K562 (cell line): ENCODE data around the gene ZNF506. TPM values are rescaled to one million over a fixed set of nuclear protein-coding genes. Genes with fewer than 3 reads are reported as not detected.

Source experiments
- ATAC-seq: fragments of 200-7000 bp; cut with Tn5 transposase; 3 replicates; pipeline ENCODE4 v1.9.1; 2020; ENCODE audit warnings: moderate library complexity
- BruUV-seq: library from RNA; stranded (reverse); fragments of 400-500 nt; replicated peaks from 2 replicates; lab custom pipeline; 2021; lab: Mats Ljungman, UMichigan
- CTCF ChIA-PET: fragments of 300-600 bp; formaldehyde crosslinking; extraction: SDS; loops from one replicate; lab custom pipeline; 2021; ENCODE audit warnings: low intra/inter-chr PET ratio; lab: Yijun Ruan, JAX
- POLR2A ChIA-PET: fragments of 300-600, 350-650 bp; sonication (Branson Sonifier 250); formaldehyde crosslinking; extraction: SDS; loops from one replicate; lab custom pipeline; 2021; ENCODE audit warnings: antibody characterized with exemption, inconsistent platforms; lab: Yijun Ruan, JAX
- DNase-seq, 4 experiments: peaks; one replicate each; pipeline versions ENCODE4 v3.0.0 to v3.0.0-alpha.2; 2011 to 2018; ENCODE audit warnings: low spot score in 3 of 4, mixed read lengths in 3 of 4; ENCODE audit errors: extremely low read depth in 1 of 4
- FAIRE-seq: peaks from 2 replicates; lab custom pipeline; 2011; peaks lifted over from hg19 to GRCh38; lab: Jason Lieb, UNC
- H2AFZ ChIP-seq: 2 replicates; pipeline ENCODE4 v1.6.0; 2011; ENCODE audit warnings: low read depth, low read length, control low read depth, inconsistent platforms
- H3K27ac ChIP-seq: fragments of 200-600 bp; 3 replicates; pipeline ENCODE4 v1.8.0; 2011; ENCODE audit warnings: low read depth, mild to moderate bottlenecking, control low read depth, inconsistent platforms, low read length, moderate library complexity, mixed read lengths; ENCODE audit errors: extremely low read depth
- H3K27me3 ChIP-seq, 2 experiments: fragments of 300-600 bp in 1 of 2; 2 replicates in 1 of 2; 3 replicates in 1 of 2; pipeline versions ENCODE4 v1.6.0 to v1.8.0; 2011; ENCODE audit warnings: inconsistent platforms in 2 of 2, low read length in 2 of 2, mild to moderate bottlenecking in 1 of 2, mixed read lengths in 1 of 2, moderate library complexity in 1 of 2; ENCODE audit not compliant: control insufficient read depth in 2 of 2, insufficient read depth in 2 of 2
- H3K36me3 ChIP-seq: fragments of 300-600 bp; 3 replicates; pipeline ENCODE4 v1.8.0; 2011; ENCODE audit warnings: mild to moderate bottlenecking, low read length, inconsistent platforms; ENCODE audit not compliant: control insufficient read depth, insufficient read depth
- H3K4me1 ChIP-seq, 2 experiments: fragments of 200-600 bp in 1 of 2; replicated peaks in 1 of 2; 2 replicates in 1 of 2; 3 replicates in 1 of 2; pipeline versions ENCODE4 v1.5.1 to v1.8.0; 2011; ENCODE audit warnings: inconsistent platforms in 2 of 2, low read length in 2 of 2, mild to moderate bottlenecking in 1 of 2, mixed read lengths in 1 of 2, moderate library complexity in 1 of 2; ENCODE audit not compliant: control insufficient read depth in 2 of 2, insufficient read depth in 2 of 2
- H3K4me2 ChIP-seq: 2 replicates; pipeline ENCODE4 v1.6.1; 2011; ENCODE audit warnings: low read length, control low read depth, inconsistent platforms, mixed read lengths; ENCODE audit not compliant: insufficient read depth
- H3K4me3 ChIP-seq: fragments of 200-600 bp; sonication (generic), shearing (Covaris generic); 2 replicates; pipeline ENCODE4 v1.5.1; 2016; ENCODE audit warnings: control low read depth, inconsistent platforms
- H3K79me2 ChIP-seq: fragments of 200-600 bp; 3 replicates; pipeline ENCODE4 v1.8.0; 2011; ENCODE audit warnings: low read length, inconsistent platforms; ENCODE audit not compliant: control insufficient read depth, insufficient read depth
- H3K9ac ChIP-seq, 2 experiments: 2 replicates each; pipeline versions ENCODE4 v1.6.0 to v1.6.1; 2011; ENCODE audit warnings: low read depth in 2 of 2, low read length in 2 of 2, control low read depth in 1 of 2, inconsistent platforms in 1 of 2, mild to moderate bottlenecking in 1 of 2, mixed read lengths in 1 of 2; ENCODE audit not compliant: insufficient read depth in 1 of 2
- H3K9me1 ChIP-seq: one replicate; pipeline ENCODE4 v1.6.0; 2011; ENCODE audit warnings: inconsistent platforms, mild to moderate bottlenecking, low read length, moderate library complexity; ENCODE audit not compliant: control insufficient read depth, insufficient read depth
- H3K9me3 ChIP-seq: replicated peaks from 2 replicates; pipeline ENCODE4 v1.5.1; 2011; ENCODE audit warnings: low read depth, low read length, inconsistent platforms; ENCODE audit not compliant: control insufficient read depth, insufficient read depth
- H4K20me1 ChIP-seq: replicated peaks from 2 replicates; pipeline ENCODE4 v1.6.1; 2011; ENCODE audit warnings: low read length, inconsistent platforms, mixed read lengths; ENCODE audit not compliant: control insufficient read depth, insufficient read depth
- FOXA1 ChIP-seq: fragments of 450-650 bp; IDR thresholded peaks from 2 replicates; pipeline ENCODE4 v1.6.1; 2016; ENCODE audit warnings: mild to moderate bottlenecking, borderline replicate concordance
- HDAC1 ChIP-seq, 2 experiments: fragments of 450-650 bp; IDR thresholded peaks; 2 replicates each; pipeline ENCODE4 v1.6.1; 2016 to 2017; ENCODE audit warnings: inconsistent platforms in 1 of 2, mild to moderate bottlenecking in 1 of 2, moderate library complexity in 1 of 2
- HIVEP1 ChIP-seq: fragments of 250-450 bp; sonication (Bioruptor Pico); IDR thresholded peaks from 2 replicates; pipeline ENCODE4 v1.4.0; 2020; ENCODE audit warnings: mild to moderate bottlenecking
- PTRF ChIP-seq: fragments of 450-650 bp; IDR thresholded peaks from 2 replicates; pipeline ENCODE4 v1.6.1; 2016; ENCODE audit warnings: mild to moderate bottlenecking, missing genetic modification characterization, missing compliant biosample characterization
- PURB ChIP-seq: sonication (generic); formaldehyde crosslinking; IDR thresholded peaks from 2 replicates; pipeline ENCODE4 v1.9.0; 2021; ENCODE audit warnings: low read depth, mild to moderate bottlenecking, missing genetic modification reagents
- PYGO2 ChIP-seq: fragments of 450-650 bp; IDR thresholded peaks from 2 replicates; pipeline ENCODE4 v1.6.1; 2016; ENCODE audit warnings: mild to moderate bottlenecking, missing genetic modification characterization, moderate library complexity, missing compliant biosample characterization
- RFX1 ChIP-seq: fragments of 450-650 bp; IDR thresholded peaks from 2 replicates; pipeline ENCODE4 v1.6.1; 2016; ENCODE audit warnings: mild to moderate bottlenecking, moderate library complexity
- SNIP1 ChIP-seq: fragments of 450-650 bp; IDR thresholded peaks from 2 replicates; pipeline ENCODE4 v1.7.1; 2017; ENCODE audit warnings: low read depth, mild to moderate bottlenecking
- ZNF695 ChIP-seq: fragments of 450-650 bp; formaldehyde crosslinking; IDR thresholded peaks from 2 replicates; pipeline ENCODE4 v1.4.0; 2020; ENCODE audit warnings: mild to moderate bottlenecking, moderate library complexity
- ZNF764 ChIP-seq: fragments of 250-450 bp; sonication (Bioruptor Pico); IDR thresholded peaks from 2 replicates; pipeline ENCODE4 v1.4.0; 2020; ENCODE audit warnings: low read depth, mild to moderate bottlenecking, moderate library complexity
- WGBS: fragments of 100-300 bp; shearing (Covaris generic); methylation state at CpG from one replicate; pipeline ENCODE4 v1.1.6; 2016; ENCODE audit warnings: low coverage, mixed read lengths; ENCODE audit not compliant: insufficient coverage; ENCODE audit errors: missing lambda C conversion rate; 5-methylcytosine and 5-hydroxymethylcytosine counted together
- in situ Hi-C: fragments of 300-500 bp; cut with MboI; formaldehyde crosslinking; loops from 4 replicates; pipeline ENCODE4 v1.15.0; 2018; ENCODE audit warnings: inconsistent platforms, mixed read lengths
- intact Hi-C: fragments of 100-400 bp; cut with micrococcal nuclease; formaldehyde crosslinking; loops from 2 replicates; pipeline ENCODE4 v1.14.2; 2022
- polyA plus RNA-seq, 8 experiments: library from polyadenylated mRNA; depleted of rRNA in 4 of 8; stranded (reverse) in 5 of 8; unstranded in 3 of 8; fragments of >200 nt; fragmentation: Nextera tagmentation in 2 of 8; fragmentation: Illumina TruSeq in 1 of 8; extraction: Ambion mirVana in 2 of 8; extraction: Trizol in 1 of 8; gene quantifications; 2 replicates each; pipeline versions ENCODE4 v1.2.1 to v1.2.3, GENCODE V29; 2011 to 2014; ENCODE audit warnings: inconsistent platforms in 1 of 8, missing spikeins in 1 of 8
- total RNA-seq, 7 experiments: library from RNA; depleted of rRNA in 6 of 7; stranded (reverse); fragments of >200 nt in 6 of 7; fragmentation: Illumina TruSeq in 2 of 7; extraction: Trizol in 2 of 7; gene quantifications; 2 replicates each; pipeline versions ENCODE4 v1.2.1 to v1.2.3, GENCODE V29; 2011 to 2021; ENCODE audit warnings: low replicate concordance in 1 of 7
- TF ChIP-seq, protein P1 (sequence below): fragments of 250-450 bp; sonication (Bioruptor Pico); IDR thresholded peaks from 2 replicates; pipeline ENCODE4 v1.5.0; 2020; ENCODE audit warnings: mild to moderate bottlenecking, borderline replicate concordance

The ZNF506 gene
- total and polyA plus RNA-seq, 9 of the 15 experiments (the other 6 are each of a cell fraction or from before 2014, with no cell fraction given), result 0.03 to 0.44 (median 0.14) TPM; not detected in 2

DNA sequence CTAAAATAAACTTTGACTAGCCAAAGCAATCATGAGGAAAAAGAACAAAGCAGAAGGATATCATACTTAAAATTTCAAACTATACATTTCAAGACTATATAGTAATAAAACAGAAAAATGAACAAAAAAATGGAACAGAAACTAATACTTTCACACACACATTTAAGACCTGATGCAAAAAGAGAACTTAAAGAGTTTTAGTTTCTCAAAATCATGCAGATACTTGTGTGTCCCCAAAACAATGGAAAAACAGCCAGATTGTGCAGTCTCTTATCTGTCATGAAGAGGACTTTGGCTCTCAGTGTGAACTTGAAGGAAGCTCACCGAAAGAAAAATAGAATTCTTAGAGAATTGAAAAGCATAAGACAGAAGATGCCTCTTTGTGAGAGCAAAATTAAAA lies 16.1 kb downstream of the ZNF506 start:
- no peak for DNase-seq
- CTCF ChIA-PET, result no interaction called here
- H3K9me3 ChIP-seq, result 0 out of 2 replicates have a peak, but pooled peaks cover 2% of the 10 kb centered on the region
- H3K4me1 ChIP-seq, result no peaks in the 10 kb centered on the region
- H3K9me1 ChIP-seq, result no peaks in the 10 kb centered on the region
- no peaks in the 10 kb centered on the region for H3K27me3 ChIP-seq
- no peak for ATAC-seq
- in situ Hi-C loops (no loop called here), intact Hi-C loops (no loop called here)
- WGBS, result 73% methylated on average over 1 of the region's 1 CpG
- no peak overlapping the region for H3K27ac ChIP-seq
- no TSS peak for BruUV-seq
- no peaks in the 10 kb centered on the region for H3K36me3 ChIP-seq
- no peaks in the 10 kb centered on the region for H3K79me2 ChIP-seq
- TF ChIP-seq PTRF (tag) (no peak), PURB (CRISPR knock-in tag) (no peak), RFX1 (no peak), FOXA1 (no peak), ZNF764 (CRISPR knock-in tag) (no peak), ZNF695 (CRISPR knock-in tag) (no peak), SNIP1 (no peak), HIVEP1 (no peak), PYGO2 (tag) (no peak), HDAC1 (IDR thresholded peaks at IDR 0.05) (no peak)
- TF ChIP-seq, protein P1, sequence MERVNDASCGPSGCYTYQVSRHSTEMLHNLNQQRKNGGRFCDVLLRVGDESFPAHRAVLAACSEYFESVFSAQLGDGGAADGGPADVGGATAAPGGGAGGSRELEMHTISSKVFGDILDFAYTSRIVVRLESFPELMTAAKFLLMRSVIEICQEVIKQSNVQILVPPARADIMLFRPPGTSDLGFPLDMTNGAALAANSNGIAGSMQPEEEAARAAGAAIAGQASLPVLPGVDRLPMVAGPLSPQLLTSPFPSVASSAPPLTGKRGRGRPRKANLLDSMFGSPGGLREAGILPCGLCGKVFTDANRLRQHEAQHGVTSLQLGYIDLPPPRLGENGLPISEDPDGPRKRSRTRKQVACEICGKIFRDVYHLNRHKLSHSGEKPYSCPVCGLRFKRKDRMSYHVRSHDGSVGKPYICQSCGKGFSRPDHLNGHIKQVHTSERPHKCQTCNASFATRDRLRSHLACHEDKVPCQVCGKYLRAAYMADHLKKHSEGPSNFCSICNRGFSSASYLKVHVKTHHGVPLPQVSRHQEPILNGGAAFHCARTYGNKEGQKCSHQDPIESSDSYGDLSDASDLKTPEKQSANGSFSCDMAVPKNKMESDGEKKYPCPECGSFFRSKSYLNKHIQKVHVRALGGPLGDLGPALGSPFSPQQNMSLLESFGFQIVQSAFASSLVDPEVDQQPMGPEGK, result no peak
- no peak for FAIRE-seq
- no peak overlapping the region for H2AFZ ChIP-seq
- H3K9ac ChIP-seq, result no peak overlapping the region
- no peak overlapping the region for H3K4me3 ChIP-seq
- POLR2A ChIA-PET, result no interaction called here
- no peak overlapping the region for H3K4me2 ChIP-seq
- H4K20me1 ChIP-seq, result no peaks in the 10 kb centered on the region
